ENCODE measurements around the gene SLC6A9. TPM values are rescaled to one million over a fixed set of nuclear protein-coding genes. Genes with fewer than 3 reads are reported as not detected.

SLC6A9 gene
- polyA plus RNA-seq, 2 of the 4 experiments (the other 2 are of a cell fraction): 9.0 to 17.7 TPM

- FAIRE-seq (no peak), ATAC-seq (no peak), DNase-seq (ENCODE audit: low read depth in 1 of 2, low spot score in 1 of 2) (no peak)
- TF ChIP-seq PBX3 (IDR thresholded peaks at IDR 0.05): no peak
- TF ChIP-seq FOSB (CRISPR knock-in tag; IDR thresholded peaks at IDR 0.05): no peak
- TF ChIP-seq BHLHE40 (IDR thresholded peaks at IDR 0.05; ENCODE audit: low read depth, low read length): no peak
- no peak for TF ChIP-seq TP53 (CRISPR knock-in tag; IDR thresholded peaks at IDR 0.05)
- TF ChIP-seq SMC3 (IDR thresholded peaks at IDR 0.05): no peak
- no peak overlapping the region for H3K4me2 ChIP-seq
- no peak overlapping the region for H3K27ac ChIP-seq
- peaks cover 6% of the 10 kb centered on the region; the same call in 1 of the 3 replicates for H3K4me1 ChIP-seq
- 90% methylated on average over 8 of the region's 8 CpGs for WGBS (ENCODE audit: missing lambda C conversion rate)
- H3K4me3 ChIP-seq: no peak overlapping the region
- no peaks in the 10 kb centered on the region for H3K9me3 ChIP-seq
- CTCF ChIA-PET: interaction anchor here (0.8 to 1.6 kb wide), 3 partner anchors 18 to 190 kb away, joined by 3 to 6 read pairs (median 6); no protein-coding TSS in a partner anchor
- POLR2A ChIA-PET: no interaction called here
Observed at GRCh38 chr1:43952731-43953346, 78.4 kb downstream of the SLC6A9 start.

- no peaks in the 10 kb centered on the region for H3K9me3 ChIP-seq
- TF ChIP-seq HOXB5 (CRISPR knock-in tag; IDR thresholded peaks at IDR 0.05) (no peak), MAFK (IDR thresholded peaks at IDR 0.05; ENCODE audit: partially characterized antibody) (no peak), CHD4 (IDR thresholded peaks at IDR 0.05; ENCODE audit: borderline replicate concordance) (no peak), POLR2AphosphoS2 (conservative IDR thresholded peaks at IDR 0.05; ENCODE audit: low read length) (no peak), TP53 (CRISPR knock-in tag; IDR thresholded peaks at IDR 0.05) (no peak), RAD21 (conservative IDR thresholded peaks at IDR 0.05 in 1 of 2, IDR thresholded peaks at IDR 0.05 in 1 of 2) (no peak), EP300 (IDR thresholded peaks at IDR 0.05) (no peak), ZNF302 (CRISPR knock-in tag; IDR thresholded peaks at IDR 0.05) (no peak), ELK1 (IDR thresholded peaks at IDR 0.05; ENCODE audit: low read depth, low read length) (no peak), ZFP36 (IDR thresholded peaks at IDR 0.05; ENCODE audit: borderline replicate concordance, partially characterized antibody) (no peak)
- no peak overlapping the region for H3K4me2 ChIP-seq
- WGBS (ENCODE audit: missing lambda C conversion rate): 96% methylated on average over 4 of the region's 4 CpGs
- CTCF ChIA-PET: interaction anchor here (1.5 to 2.2 kb wide), 2 partner anchors 16 to 188 kb away, joined by 7 read pairs; no protein-coding TSS in a partner anchor
- ATAC-seq (no peak), DNase-seq (ENCODE audit: low read depth in 1 of 2, low spot score in 1 of 2) (no peak), FAIRE-seq (no peak)
- POLR2A ChIA-PET: no interaction called here
- H3K4me3 ChIP-seq: no peak overlapping the region
- H3K4me1 ChIP-seq: peaks cover 11% of the 10 kb centered on the region; the same call in 1 of the 3 replicates
- no peak overlapping the region for H3K27ac ChIP-seq
Observed at GRCh38 chr1:43951021-43951985, 80.0 kb downstream of the SLC6A9 start.

GRCh38 chr1:43949678-43950077 is 81.6 kb downstream of the SLC6A9 start:
- DNase-seq (ENCODE audit: low read depth in 1 of 2, low spot score in 1 of 2) (no peak), FAIRE-seq (no peak), ATAC-seq (no peak)
- WGBS (ENCODE audit: missing lambda C conversion rate): 92% methylated on average over 7 of the region's 13 CpGs
- H3K27ac ChIP-seq: no peak overlapping the region
- no peak overlapping the region for H3K4me3 ChIP-seq
- CTCF ChIA-PET: interaction anchor here (1.1 to 7.4 kb wide), 10 partner anchors 8 to 186 kb away, joined by 3 to 69 read pairs (median 5); no protein-coding TSS in a partner anchor
- TF ChIP-seq HOXB5 (CRISPR knock-in tag; IDR thresholded peaks at IDR 0.05): no peak
- TF ChIP-seq TFCP2L1 (CRISPR knock-in tag; IDR thresholded peaks at IDR 0.05): no peak
- TF ChIP-seq HOXB13 (CRISPR knock-in tag; IDR thresholded peaks at IDR 0.05; ENCODE audit: low read depth): no peak
- no peak for TF ChIP-seq PHF8 (IDR thresholded peaks at IDR 0.05; ENCODE audit: borderline replicate concordance, low read depth)
- no peak for TF ChIP-seq ZSCAN20 (CRISPR knock-in tag; IDR thresholded peaks at IDR 0.05)
- TF ChIP-seq ELK1 (IDR thresholded peaks at IDR 0.05; ENCODE audit: low read depth, low read length): no peak
- no peak for TF ChIP-seq HEYL (CRISPR knock-in tag; IDR thresholded peaks at IDR 0.05)
- no peak for TF ChIP-seq NPAS2 (CRISPR knock-in tag; IDR thresholded peaks at IDR 0.05; ENCODE audit: borderline replicate concordance)
- no peak for TF ChIP-seq USF2 (IDR thresholded peaks at IDR 0.05)
- H3K4me2 ChIP-seq: no peak overlapping the region
- H3K4me1 ChIP-seq: peaks cover 13% of the 10 kb centered on the region; the same call in 1 of the 3 replicates
- H3K9me3 ChIP-seq: no peaks in the 10 kb centered on the region
- POLR2A ChIA-PET: no interaction called here
